ENCODE results near the gene C11orf21. TPM values are rescaled to one million over a fixed set of nuclear protein-coding genes. Genes with fewer than 3 reads are reported as not detected.

The C11orf21 gene
- total and polyA plus RNA-seq, 10 of the 15 experiments (the other 5 are each of a cell fraction or from before 2014, with no cell fraction given) = 0.04 to 0.26 (median 0.11) TPM; not detected in 7

DNA sequence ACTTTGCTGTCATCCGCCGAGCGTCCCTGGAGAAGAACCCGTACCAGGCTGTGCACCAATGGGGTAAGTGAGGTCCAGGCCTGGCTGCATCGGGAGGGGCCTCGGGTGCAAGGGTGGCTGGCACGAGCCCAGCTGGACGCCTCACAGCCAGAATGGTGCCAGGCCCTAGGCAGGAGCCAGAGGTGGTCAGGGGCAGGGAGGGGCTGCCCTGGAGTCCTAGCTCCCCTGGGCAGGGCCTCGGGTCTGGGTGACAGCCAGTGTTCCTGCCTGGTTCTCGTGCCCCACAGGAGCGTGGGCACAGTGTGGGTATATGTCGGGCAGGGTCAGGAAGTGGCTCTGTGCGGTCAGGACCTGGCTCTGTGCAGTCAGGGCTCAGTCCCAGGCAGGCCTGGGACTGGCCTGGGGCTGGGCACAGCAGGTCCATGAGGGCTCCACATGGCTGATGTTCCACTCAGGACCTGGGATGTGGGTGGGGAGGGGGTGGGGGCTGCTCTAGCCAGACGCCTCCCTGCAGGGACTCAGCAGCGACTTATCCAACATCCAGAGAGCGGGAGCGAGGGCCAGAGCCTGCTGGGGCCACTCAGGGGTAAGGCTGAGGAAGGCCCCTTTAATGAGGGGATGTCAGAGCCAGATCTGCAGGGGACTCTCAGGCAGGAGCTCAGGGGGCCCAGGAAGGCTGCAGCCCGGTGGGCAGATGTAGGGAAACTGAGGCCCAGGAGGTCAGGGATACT lies 1.3 kb upstream of the C11orf21 start (continued):
- TF ChIP-seq ZNF592 (IDR thresholded peaks at IDR 0.05) (no peak), NKRF (conservative IDR thresholded peaks at IDR 0.05) (no peak), MEF2B (IDR thresholded peaks at IDR 0.05; ENCODE audit: partially characterized antibody, poor library complexity, severe bottlenecking) (no peak), NR2C1 (IDR thresholded peaks at IDR 0.05) (no peak)
